GM18858 (cell line): ENCODE data around the gene SKAP1.
"Not testable (repeated sequence)": the region's sequence is repeated elsewhere in the genome, so short reads cannot be mapped to it uniquely, and the experiment has no call there.

Experiments used
- ATAC-seq: cut with Tn5 transposase; IDR thresholded peaks from one replicate; pipeline ENCODE4 v1.9.1; 2021; ENCODE audit not compliant: unreplicated experiment

SKAP1 gene

GRCh38 chr17:48293319-48294019 lies 136.5 kb downstream of the SKAP1 start:
- ATAC-seq: no peak

- no peak for ATAC-seq
Observed at GRCh38 chr17:48290378-48290777, 139.6 kb downstream of the SKAP1 start.

- not testable (repeated sequence) for ATAC-seq
Observed at GRCh38 chr17:48286917-48287316, 143.1 kb downstream of the SKAP1 start.

GRCh38 chr17:48285614-48286013 lies 144.4 kb downstream of the SKAP1 start:
- no peak for ATAC-seq

GRCh38 chr17:48283907-48284306 lies 146.1 kb downstream of the SKAP1 start:
- no peak for ATAC-seq

- ATAC-seq: no peak
Observed at GRCh38 chr17:48283411-48283810, 146.6 kb downstream of the SKAP1 start.

GRCh38 chr17:48282303-48282702 lies 147.7 kb downstream of the SKAP1 start:
- ATAC-seq: no peak

- ATAC-seq: no peak
Observed at GRCh38 chr17:48278760-48279491, 151.1 kb downstream of the SKAP1 start.

- no peak for ATAC-seq
Observed at GRCh38 chr17:48276776-48277175, 153.2 kb downstream of the SKAP1 start.

GRCh38 chr17:48270899-48271298 lies 159.1 kb downstream of the SKAP1 start:
- ATAC-seq: no peak

- ATAC-seq: no peak
Observed at GRCh38 chr17:48269209-48269608, 160.8 kb downstream of the SKAP1 start.

GRCh38 chr17:48263731-48264035 lies 166.3 kb downstream of the SKAP1 start:
- no peak for ATAC-seq

- no peak for ATAC-seq
Observed at GRCh38 chr17:48262982-48263730, 166.9 kb downstream of the SKAP1 start.

GRCh38 chr17:48261297-48261880 lies 168.6 kb downstream of the SKAP1 start:
- no peak for ATAC-seq

GRCh38 chr17:48259694-48260291 lies 170.2 kb downstream of the SKAP1 start:
- ATAC-seq: no peak

GRCh38 chr17:48258331-48258730 lies 171.7 kb downstream of the SKAP1 start:
- no peak for ATAC-seq

- no peak for ATAC-seq
Observed at GRCh38 chr17:48255759-48256158, 174.3 kb downstream of the SKAP1 start.

GRCh38 chr17:48254896-48255295 lies 175.1 kb downstream of the SKAP1 start:
- ATAC-seq: no peak

- no peak for ATAC-seq
Observed at GRCh38 chr17:48253975-48254374, 176.0 kb downstream of the SKAP1 start.

- ATAC-seq: no peak
Observed at GRCh38 chr17:48251950-48252349, 178.1 kb downstream of the SKAP1 start.

- ATAC-seq: no peak
Observed at GRCh38 chr17:48250949-48251348, 179.1 kb downstream of the SKAP1 start.
